GM12873 (cell line): ENCODE measurements around the gene SPI1.

Source experiments
- CTCF ChIP-seq: IDR thresholded peaks from 2 replicates; pipeline ENCODE4 v1.5.1; 2012; ENCODE audit warnings: low read depth, mild to moderate bottlenecking, moderate library complexity, low read length, control low read depth; ENCODE audit not compliant: insufficient read depth; ENCODE audit errors: missing control alignments

SPI1 gene

DNA sequence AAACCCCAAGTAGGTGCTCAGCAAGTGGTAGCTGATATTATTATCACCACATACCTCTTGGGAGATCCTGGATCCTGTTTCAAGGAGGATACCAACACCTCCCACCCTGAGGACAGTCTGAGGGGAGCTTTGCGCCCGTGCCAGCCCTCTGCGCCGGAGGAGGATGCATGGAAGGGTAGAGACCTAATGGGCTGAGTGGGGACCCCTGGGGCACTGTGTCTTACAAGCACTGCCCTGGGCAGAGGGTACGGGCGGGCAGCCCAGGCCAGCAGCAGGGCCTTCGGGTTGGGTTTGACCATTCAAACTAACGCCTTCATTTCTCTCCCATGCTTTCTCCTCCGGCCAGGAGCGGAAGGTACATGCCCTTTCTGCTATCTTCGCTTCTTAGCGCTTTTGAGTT lies 52.1 kb downstream of the SPI1 start:
- no peak for TF ChIP-seq CTCF

DNA sequence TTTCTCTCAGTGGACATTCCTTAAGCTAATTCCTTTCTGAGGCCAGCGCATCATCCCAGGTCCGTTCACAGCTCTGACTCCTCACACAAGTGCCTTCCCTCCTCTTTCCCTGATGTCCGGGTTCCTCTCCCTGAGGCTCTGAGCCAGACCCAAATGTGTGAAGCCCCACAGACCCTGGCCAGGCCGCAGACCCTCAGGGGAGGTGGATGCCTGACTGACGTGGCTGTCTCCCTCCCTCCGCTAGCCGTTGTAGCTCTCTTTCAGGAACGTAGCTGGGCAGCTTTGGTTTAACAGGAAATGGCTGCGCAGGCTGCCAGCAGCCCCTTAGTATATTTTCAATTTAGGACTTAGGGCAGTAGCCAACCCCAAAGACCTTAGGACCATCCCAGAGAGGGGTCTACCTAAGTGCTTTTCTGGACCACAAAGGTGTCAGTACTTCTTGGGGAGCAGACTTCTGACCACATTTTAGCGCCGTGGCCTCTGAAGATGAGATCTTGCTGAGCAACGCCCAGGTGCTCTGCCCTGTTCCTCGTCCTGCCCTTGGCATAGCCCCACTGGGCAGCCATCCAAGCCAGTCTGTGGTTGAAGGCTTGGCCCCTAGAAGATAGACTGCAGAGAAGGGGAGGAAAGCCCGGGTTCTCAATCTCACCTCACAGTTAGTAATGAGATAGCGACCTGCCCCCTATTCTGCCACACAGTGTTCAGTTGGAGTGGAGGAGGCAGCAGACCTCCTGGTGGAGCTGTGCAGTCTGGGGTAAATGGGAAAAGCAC lies 52.9 kb downstream of the SPI1 start:
- no peak for TF ChIP-seq CTCF

- no peak for TF ChIP-seq CTCF
These were observed 53.8 kb downstream of the SPI1 start for GRCh38 chr11:47324520-47324919.

DNA sequence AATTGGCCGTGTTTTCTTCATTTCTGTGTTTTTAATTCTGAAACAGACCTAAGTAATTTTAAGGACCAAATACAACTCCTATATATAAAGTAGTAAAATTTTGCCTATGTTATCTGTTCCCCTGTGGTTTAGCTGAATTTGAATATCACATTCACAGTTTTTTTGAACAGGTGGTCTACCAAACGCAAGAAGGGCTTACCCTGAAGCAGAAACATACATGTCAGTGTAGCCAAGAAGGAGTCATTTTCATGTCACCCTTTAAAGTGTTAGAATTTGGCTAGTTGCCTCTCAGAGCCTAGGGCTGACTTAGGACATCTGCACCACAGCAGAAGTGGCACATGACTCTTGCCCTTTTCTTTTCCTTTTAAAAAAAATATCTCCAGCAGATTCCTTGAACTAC lies 60.2 kb downstream of the SPI1 start:
- no peak for TF ChIP-seq CTCF

DNA sequence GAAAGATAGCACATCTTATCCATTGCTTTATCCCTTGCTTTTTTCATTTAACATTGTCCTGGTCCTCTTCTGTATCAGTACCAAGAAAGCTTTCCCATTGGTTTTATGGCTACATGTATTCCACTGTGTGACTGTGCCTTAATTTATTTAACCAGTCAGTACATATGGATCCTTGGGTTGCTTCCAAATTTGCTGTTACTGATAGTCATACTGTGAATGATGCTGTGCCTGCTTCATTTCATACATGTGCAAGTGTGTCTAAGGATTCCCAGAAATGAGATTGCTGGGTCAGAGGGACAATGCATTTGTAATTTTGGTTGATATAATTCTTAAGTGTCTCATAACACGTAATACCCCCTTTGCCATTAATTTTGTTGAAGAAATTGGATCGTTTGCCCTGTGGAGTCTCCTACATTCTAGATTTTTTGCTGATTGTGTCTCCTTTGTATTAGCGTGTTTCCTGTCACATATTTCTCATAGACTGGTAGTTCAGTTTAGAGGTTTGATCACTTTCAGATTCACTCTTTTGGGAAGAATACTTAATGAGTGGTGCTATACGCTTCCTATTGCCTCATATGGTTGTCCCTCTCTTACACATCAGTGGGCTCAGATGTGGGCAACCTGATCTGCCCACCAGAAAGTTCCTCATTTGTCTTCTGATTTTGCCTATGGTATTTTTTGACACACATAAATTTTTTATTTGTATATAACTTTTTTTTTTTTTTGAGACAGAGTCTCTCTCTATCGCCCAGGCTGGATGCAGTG lies 61.1 kb downstream of the SPI1 start:
- no peak for TF ChIP-seq CTCF

DNA sequence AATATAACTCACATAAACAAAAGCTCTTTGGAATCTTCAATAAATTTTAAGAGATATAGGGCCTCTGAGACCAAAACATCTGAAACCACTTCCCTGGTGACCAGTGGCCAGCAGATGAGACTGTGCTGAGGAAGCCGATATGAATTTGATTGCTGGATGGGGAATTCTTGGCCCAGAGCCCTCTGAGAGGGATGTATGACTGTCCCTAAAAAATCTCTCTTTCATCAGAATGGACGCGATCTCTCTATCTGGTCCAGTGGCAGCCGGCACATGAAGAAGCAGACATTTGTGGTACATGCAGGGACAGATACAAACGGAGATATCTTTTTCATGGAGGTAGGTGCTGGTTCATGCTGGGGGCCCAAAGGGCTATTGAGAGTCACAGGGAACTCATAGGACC lies 63.4 kb downstream of the SPI1 start:
- no peak for TF ChIP-seq CTCF

GRCh38 chr11:47308050-47308823 lies 70.1 kb downstream of the SPI1 start:
- TF ChIP-seq CTCF, result no peak
